Measurements from ENCODE around the gene ATF6.
A peak's percentile ranks its signal among the peaks of the same experiment; 100 is the strongest.

- TF ChIP-seq, protein P1, sequence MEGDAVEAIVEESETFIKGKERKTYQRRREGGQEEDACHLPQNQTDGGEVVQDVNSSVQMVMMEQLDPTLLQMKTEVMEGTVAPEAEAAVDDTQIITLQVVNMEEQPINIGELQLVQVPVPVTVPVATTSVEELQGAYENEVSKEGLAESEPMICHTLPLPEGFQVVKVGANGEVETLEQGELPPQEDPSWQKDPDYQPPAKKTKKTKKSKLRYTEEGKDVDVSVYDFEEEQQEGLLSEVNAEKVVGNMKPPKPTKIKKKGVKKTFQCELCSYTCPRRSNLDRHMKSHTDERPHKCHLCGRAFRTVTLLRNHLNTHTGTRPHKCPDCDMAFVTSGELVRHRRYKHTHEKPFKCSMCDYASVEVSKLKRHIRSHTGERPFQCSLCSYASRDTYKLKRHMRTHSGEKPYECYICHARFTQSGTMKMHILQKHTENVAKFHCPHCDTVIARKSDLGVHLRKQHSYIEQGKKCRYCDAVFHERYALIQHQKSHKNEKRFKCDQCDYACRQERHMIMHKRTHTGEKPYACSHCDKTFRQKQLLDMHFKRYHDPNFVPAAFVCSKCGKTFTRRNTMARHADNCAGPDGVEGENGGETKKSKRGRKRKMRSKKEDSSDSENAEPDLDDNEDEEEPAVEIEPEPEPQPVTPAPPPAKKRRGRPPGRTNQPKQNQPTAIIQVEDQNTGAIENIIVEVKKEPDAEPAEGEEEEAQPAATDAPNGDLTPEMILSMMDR (conservative IDR thresholded peaks at IDR 0.05; ENCODE audit: low read length): peak; percentile 74
- TF ChIP-seq EZH2phosphoT487 (IDR thresholded peaks at IDR 0.05; ENCODE audit: borderline replicate concordance, low read depth, low read length): no peak
Observed at GRCh38 chr1:161749509-161750407, 16.4 kb upstream of the ATF6 start, which contains the start of gene DUSP12.
